Suprapubic skin (tissue), 3 donors: ENCODE results near the gene CCL8.

Experiments used
- CTCF ChIP-seq, 2 donors: fragments of 200-600 bp in 1 of 2; fragments of 450-650 bp in 1 of 2; sonication (generic) in 1 of 2; IDR thresholded peaks; one replicate each; pipeline ENCODE4 v1.5.1; 2016 to 2019; ENCODE audit warnings: antibody characterized with exemption in 2 of 2, mild to moderate bottlenecking in 1 of 2, moderate library complexity in 1 of 2
- POLR2A ChIP-seq, 2 donors: fragments of 450-650 bp; IDR thresholded peaks; one replicate each; pipeline ENCODE4 v1.6.1; 2017; ENCODE audit warnings: antibody characterized with exemption in 2 of 2, mild to moderate bottlenecking in 2 of 2, moderate library complexity in 2 of 2

- no peak for TF ChIP-seq CTCF (IDR thresholded peaks at IDR 0.05)
- no peak for TF ChIP-seq POLR2A (IDR thresholded peaks at IDR 0.05)
These were observed 37.0 kb downstream of the CCL8 start, which contains the start of gene CCL13 for GRCh38 chr17:34356194-34356593.
